LNCaP clone FGC (cell line): ENCODE measurements around the gene TSHZ1.

Experiments
- DNase-seq: peaks from one replicate; pipeline ENCODE4 v3.0.0-alpha.2; 2011; ENCODE audit warnings: low read depth
- H3K4me3 ChIP-seq: 2 replicates; pipeline ENCODE4 v1.5.1; 2011; ENCODE audit warnings: mild to moderate bottlenecking, low read depth, low read length, control low read depth
- TF ChIP-seq, protein P1 (sequence below): IDR thresholded peaks from 2 replicates; pipeline ENCODE4 v1.5.1; 2012; ENCODE audit warnings: mild to moderate bottlenecking; ENCODE audit not compliant: control insufficient read depth, insufficient read depth; ENCODE audit errors: extremely low read depth

Gene TSHZ1

DNA sequence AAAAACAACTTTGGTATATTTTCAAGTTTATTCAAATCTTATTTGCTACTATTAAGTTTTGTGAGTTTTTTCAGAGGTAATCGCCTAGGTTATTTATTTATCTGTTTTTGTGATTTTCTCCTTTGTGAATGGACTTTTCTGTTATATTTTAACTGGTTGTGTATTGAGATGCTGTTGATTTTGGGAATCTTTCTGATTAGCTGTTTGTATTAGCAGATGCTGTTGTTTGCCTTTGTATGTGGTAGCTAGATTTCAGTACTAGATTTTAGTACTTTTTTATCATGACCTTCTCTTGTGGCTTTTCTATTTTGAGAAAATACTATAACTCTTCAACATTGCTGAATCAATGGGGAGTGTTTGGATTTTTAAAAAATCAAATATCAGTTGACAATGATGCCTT lies 42.4 kb downstream of the TSHZ1 start:
- H3K4me3 ChIP-seq: no peak overlapping the region
- DNase-seq: no peak
- TF ChIP-seq, protein P1, sequence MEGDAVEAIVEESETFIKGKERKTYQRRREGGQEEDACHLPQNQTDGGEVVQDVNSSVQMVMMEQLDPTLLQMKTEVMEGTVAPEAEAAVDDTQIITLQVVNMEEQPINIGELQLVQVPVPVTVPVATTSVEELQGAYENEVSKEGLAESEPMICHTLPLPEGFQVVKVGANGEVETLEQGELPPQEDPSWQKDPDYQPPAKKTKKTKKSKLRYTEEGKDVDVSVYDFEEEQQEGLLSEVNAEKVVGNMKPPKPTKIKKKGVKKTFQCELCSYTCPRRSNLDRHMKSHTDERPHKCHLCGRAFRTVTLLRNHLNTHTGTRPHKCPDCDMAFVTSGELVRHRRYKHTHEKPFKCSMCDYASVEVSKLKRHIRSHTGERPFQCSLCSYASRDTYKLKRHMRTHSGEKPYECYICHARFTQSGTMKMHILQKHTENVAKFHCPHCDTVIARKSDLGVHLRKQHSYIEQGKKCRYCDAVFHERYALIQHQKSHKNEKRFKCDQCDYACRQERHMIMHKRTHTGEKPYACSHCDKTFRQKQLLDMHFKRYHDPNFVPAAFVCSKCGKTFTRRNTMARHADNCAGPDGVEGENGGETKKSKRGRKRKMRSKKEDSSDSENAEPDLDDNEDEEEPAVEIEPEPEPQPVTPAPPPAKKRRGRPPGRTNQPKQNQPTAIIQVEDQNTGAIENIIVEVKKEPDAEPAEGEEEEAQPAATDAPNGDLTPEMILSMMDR: no peak

DNA sequence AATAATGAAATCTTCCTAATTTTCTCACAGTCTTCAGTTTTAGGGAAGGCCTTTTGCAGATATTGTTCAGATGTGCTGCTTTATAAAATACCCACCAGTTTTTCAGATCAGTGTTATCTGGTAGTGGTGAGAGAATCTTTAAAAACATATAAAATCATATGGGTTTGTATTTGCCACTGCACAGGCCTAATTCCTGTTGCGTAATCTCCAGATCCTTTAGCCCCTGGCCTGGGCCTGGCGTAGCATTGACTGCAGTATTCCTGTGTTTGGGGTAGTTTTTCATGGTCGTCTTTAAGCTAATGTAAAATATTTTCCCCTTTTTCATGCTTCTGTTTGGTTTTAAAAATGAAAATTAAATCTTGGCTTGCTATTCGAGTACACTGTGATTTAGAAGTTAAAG lies 43.2 kb downstream of the TSHZ1 start:
- TF ChIP-seq, protein P1: no peak
- H3K4me3 ChIP-seq: no peak overlapping the region
- no peak for DNase-seq

DNA sequence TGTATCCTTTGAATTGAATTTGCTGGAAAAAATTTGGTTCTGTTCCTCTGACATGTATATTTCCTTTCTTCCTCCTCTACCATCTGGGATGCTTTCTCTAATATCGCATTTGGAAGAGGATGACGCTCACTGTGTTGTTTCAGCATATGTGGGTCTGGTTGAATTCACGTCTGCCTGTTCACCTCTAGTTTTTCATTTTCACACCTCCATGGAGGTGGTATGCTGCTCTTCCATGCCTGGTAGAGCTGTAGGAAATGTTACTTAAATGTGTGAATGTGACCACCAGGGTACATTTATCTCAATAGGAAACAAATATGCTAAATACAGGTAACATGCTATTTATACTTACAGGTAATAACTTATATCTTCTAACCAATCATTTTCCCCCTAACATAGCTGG lies 44.5 kb downstream of the TSHZ1 start:
- DNase-seq: no peak
- TF ChIP-seq, protein P1: no peak
- H3K4me3 ChIP-seq: no peak overlapping the region

DNA sequence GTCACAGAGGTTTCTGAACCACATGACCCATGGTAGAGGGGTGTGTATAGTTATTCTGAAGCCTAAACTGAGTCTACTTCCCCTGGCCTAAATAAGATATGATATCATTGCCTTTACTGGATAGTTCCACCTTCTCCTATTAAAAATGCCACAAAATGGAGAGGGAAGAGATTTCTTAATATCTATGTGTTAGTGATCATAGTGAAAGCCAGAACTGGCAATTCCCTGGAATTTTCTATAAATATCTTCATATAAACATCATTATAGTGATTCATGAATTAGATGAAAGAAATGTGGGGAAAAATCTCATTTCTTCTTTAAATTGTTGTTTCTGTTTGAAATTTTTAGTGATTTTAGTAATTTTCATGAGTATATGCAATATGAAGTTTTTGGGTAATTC lies 45.8 kb downstream of the TSHZ1 start:
- DNase-seq: no peak
- TF ChIP-seq, protein P1: no peak
- no peak overlapping the region for H3K4me3 ChIP-seq

DNA sequence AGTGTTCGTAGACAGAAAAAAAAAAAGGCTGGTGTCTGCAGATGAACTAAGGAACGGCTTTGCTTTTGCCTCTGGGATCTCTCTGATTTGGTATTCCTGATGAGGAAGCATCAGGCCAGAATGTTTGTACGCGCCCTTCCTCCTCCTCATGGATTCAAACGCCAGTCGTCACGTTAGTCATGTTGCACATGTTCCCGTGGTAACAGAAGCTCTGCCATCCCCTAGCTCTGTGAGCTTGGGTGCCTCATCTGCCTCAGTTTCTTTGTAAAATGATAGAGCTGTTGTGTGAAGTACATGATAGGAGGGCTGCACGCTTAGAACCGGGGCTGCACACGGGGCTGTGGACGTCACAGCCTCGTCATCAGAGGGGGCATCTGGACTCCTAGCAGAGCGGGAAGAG lies 47.0 kb downstream of the TSHZ1 start:
- no peak for DNase-seq
- no peak overlapping the region for H3K4me3 ChIP-seq
- TF ChIP-seq, protein P1: no peak

DNA sequence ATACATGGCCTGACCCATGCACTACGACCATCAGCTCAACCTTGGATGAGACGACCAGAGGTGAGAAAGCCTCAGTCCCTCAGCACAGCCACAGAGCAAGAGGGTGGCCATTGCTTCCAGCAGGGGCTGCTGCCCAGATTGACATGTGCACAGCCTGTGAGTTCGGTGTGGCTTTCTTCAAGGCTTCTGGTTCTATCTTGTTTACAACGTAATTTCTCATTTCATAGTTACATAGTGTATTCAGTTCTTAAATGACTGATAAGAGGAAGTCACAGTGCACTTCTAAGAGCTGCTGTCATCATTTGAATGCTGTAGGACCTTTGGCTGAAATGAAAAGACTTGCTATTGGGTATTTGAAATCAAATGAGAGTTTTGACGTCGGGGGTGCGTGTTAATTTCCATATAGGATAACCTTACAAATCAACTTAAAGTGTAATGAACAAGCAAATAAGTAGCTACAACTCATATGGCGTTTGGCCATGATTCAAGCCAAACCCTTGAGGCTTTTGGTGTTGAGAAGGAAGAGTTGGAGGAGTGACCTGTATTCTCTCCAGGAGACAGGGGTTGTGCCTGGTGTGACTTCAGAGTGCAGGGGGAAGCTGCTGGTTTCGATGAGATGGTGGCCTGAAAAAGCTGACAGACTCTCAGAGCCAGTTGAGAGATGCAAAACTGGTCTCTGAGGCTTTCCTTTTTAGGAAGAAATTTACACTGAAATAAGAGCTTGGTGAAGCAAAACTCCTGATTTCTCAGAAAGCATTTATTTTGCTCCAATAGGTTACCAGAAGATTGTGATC lies 51.0 kb downstream of the TSHZ1 start:
- TF ChIP-seq, protein P1: no peak
- DNase-seq: no peak
- H3K4me3 ChIP-seq: no peak overlapping the region

DNA sequence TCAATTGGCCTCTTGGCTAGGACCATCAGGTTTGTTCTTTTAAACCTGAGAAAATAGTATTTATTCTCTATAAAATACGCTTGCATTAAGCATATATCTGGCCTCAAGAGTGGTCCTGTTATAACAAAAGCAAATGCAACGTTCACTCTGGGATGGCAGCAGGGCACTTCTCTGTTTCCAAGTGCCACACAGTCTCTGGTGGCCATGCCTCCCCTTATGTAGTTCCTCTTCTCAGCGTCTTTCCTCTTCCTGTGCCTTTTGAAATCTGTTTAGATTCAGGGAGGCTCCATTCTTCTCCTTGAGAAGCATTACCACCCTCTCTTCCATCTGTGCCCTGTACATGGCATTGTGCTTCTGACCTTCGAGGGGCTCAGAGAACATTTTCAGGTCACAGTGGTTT lies 51.9 kb downstream of the TSHZ1 start:
- no peak overlapping the region for H3K4me3 ChIP-seq
- no peak for DNase-seq
- TF ChIP-seq, protein P1: no peak
